GM10847 (cell line): ENCODE results near the gene BRPF1.

ENCODE experiments used
- POLR2A ChIP-seq: IDR thresholded peaks from 2 replicates; pipeline ENCODE4 v1.6.1; 2011; ENCODE audit not compliant: insufficient read length; ENCODE audit errors: extremely low read depth

BRPF1 gene

DNA sequence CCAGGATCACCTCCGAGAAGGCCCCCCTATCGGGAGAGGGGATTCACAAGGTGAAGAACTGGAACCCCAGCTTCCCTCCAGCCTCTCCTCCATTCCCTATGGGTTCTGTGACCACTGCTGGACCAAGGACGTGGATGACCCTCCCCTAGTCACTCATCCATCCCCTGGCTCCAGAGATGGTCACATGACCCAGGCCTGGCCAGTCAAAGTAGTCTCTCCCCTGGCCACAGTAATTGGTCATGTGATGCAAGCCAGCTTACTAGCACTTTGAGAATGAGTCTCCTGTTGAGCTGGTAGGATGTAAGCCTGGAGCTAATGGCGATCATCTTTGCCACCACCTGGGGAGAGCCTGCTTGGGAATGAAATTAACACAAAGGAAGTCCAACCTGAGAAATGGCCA lies 34.3 kb downstream of the BRPF1 start:
- no peak for TF ChIP-seq POLR2A

DNA sequence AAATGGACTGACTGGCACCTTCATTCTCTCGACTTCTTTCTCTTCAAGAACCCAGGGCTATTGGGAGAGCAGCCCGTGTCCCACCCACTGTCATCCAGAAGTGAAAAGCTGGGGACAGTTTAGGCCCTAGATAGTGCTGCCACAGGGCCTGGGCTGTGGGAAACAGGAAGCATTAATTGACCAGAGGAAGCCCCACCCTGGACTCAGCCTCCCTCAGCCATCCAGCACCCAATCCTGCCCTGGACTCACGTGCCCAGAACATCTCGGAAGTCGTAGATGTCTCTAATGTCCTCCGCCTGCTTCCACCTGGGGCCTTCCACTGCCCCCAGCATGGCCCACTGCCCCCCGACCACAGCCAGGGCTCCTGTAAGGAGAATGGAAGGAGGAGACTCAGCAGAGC lies 35.9 kb downstream of the BRPF1 start:
- no peak for TF ChIP-seq POLR2A

DNA sequence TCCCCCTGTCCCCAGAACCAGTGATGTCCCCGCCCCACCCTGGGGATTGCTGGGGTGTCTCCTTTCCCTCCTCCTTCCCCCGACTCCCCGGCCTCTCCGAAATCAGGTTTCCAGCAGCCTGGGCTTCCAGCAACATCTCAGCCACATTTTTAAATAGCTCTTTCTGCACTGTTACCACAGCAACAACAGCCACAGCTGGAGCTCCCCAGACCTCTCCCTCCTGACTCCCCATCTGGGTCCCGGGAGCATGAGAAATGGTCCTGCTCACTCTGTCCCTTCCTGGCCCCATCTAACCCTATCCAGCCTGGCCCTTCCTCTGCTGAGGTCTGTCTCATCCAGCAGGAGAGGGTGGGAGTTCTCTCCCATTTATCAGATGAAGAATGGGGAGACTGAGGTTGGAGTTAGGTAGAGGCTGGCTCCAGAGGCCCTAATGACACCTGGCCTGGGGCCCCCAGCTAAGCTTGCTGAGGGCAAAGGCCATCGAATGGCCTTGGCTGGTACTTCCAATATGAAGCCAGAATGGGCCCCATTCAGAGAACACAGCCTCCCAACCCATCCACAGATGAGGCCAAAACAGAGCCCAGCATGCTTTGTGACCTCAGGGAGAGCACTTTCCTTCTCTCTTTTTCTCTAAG lies 36.7 kb downstream of the BRPF1 start:
- TF ChIP-seq POLR2A = no peak

DNA sequence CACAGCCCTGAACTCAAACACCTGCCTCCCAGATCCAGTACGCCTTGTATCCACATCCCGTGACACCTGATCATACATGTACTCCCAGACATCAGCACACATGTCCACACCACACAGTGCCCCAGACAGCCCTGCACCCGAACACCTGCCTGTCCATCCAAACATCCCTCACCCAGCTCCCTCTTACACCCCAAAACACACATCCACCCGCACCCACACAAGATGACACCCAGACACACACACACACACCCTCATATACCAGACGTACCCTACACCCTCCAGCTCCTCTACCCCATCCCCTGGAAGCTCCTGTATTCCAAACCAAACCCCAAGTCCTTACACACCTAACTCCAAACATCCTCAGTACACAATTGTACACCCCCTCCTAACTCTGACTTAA lies 37.5 kb downstream of the BRPF1 start:
- no peak for TF ChIP-seq POLR2A

DNA sequence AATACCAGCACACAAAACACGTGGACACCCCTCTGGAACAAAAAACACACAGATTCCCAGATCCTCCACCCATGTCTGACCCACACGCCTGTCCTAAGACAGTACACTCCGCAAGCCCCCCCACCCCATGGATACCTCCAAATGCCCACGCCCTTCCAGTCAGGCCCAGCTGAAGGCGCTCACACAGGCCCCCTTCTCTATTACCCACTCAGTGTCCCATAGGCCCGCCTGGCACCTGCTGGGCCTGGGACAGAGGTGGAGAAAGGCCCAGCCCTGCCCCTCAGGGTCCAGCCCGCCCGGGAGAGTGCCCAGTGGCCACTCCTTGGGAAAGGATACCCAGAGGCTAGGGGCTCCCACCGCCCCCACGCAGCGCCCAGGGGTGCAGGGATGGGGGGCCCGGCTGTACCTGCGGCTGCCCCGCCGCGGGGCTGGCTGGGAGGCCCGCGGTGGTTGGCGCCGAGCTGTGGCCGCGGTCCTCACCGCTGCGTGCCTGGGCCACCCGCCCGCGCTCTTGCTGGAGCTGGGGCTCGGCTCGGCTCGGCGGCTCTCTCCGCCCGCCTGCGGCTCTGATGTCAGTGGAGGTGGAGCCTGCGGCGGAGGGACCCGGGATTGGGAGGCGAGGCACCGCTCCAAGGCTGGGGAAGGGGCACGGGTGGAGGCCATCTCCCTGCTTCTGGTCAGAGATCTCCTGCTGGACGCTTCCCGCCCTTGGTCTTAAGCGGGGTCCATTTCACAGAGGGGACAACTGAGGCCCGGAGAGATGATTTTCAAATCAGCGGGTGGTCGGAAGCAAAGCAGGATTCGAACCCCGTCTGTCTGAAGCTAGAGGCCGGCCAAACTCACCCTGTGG lies 38.1 kb downstream of the BRPF1 start, which contains the start of gene CAMK1:
Gene CAMK1 (minus strand): TSS at position 522 of the 850 bp plus-strand sequence. CDS start 2,198 bp downstream, outside the sequence.
- no peak for TF ChIP-seq POLR2A

DNA sequence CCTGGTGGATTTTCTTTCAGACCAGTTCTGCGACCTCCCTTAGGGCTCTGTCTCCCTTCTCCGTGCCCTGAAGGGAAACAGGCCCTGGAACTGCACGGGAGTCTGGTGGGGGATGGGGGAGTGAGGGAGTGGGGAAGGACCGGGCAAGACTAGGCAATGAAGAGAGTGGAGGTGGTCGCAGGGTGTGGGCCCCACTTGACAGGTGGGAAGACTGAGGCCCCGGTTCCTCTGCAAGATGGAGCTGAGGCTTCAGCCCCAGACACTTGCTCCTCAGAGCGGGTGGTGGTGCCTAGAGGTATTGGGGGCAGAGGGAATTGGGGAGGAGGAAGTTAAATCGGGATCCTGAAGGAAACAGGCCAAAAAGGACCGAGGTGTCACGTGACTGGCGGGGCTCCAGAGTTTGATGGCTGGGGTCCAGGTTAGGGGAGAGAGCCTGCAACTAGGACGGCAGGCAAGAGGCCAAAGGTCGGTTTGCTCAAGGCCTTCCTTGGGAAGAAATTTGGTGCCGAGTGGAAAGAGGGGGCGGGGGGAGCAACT lies 38.8 kb downstream of the BRPF1 start:
- TF ChIP-seq POLR2A = no peak

DNA sequence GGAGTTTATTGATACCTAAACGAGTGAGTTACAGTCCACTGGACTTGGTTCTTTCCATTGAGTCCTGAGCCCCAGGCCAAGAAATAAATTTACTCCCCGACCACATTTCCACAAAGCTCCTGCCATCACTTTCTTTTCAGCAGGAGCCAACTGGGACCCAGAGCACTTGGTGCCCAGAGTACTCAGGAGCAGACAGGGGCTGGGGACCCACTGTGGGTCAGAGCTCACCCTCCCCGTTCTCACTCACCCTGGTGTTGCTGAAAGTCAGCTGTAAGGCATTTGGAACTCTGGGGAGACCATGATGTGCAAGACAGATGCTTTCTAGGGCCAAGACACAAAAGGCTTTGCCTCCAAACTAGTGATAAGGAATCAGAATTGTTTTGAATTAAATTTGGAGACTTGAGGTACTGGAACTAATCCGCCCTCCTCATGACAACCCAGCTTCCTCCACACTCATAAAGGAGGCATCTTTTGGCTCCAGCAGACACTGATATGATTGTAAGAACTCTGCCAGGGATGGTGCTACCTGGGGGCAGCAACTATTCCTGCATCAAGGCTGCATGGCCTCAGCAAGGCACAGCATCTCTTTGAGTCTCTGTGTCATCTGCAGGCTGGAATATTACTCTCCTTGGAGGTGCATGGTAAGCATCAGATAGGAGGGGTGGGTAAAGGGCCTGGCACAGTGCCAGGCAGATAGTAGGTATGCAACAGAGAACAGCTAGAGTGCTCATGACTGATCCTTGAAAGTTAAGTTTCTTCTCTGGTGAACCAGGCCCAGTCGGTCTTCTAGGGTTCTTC lies 45.6 kb downstream of the BRPF1 start:
- TF ChIP-seq POLR2A = no peak

DNA sequence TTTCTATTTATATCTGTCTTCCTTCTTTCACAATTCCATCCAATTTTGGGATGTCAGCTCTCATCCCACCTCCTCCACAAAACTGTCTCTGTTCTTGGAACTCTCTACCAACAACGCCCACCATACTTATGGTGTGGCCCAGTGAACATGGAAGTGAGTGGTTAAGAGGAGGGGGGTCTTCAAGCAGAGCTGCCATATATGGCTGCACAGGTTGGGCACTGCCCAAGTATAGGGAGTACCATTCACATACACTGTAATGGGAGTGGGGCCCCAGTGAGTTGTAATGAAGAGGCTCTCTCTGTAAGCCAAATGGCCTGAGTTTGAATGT lies 46.1 kb downstream of the BRPF1 start:
- no peak for TF ChIP-seq POLR2A

DNA sequence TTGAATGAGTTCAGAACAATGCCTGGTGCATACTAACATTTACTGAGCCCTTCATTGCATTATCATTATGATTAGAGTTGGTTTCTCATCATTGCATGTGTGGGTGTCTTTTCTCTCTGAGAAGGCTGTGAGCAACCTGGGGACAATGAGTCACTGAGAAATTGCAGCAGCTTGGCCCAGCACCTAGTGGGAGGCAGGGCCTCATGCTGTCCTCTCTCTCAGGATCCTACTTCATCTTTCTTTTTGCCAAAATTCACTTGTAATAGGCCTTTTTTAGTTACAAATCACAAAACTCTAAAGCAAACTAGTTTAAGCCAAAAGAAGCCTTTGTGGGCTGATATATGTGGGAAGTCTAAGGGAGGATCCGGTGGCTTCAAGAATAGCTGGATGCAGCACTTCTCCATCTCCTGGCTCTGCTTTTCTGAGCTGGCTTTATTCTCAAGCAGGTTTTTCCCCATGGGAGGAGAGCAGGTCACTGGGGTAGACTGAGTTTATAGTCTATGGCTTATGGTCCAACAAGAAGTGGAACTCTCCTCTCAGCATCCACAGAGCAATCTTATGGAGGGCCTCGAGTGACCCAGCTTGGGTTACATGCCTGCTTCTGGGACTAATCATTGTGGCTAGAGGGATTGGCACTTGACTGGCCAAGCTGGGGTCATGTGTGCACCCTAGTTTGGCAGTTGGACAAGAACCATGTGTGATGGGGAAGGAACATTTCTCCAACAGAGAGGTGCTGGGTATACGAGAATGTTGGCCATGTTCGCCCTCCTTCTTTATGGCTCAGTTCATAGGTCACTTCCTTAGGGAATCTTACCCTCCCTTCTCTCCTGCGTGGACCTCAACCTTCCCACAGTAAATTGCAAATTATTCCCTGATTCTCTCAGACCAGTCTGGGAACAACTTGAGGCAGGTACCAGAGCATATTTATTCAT lies 46.9 kb downstream of the BRPF1 start:
- TF ChIP-seq POLR2A = no peak

DNA sequence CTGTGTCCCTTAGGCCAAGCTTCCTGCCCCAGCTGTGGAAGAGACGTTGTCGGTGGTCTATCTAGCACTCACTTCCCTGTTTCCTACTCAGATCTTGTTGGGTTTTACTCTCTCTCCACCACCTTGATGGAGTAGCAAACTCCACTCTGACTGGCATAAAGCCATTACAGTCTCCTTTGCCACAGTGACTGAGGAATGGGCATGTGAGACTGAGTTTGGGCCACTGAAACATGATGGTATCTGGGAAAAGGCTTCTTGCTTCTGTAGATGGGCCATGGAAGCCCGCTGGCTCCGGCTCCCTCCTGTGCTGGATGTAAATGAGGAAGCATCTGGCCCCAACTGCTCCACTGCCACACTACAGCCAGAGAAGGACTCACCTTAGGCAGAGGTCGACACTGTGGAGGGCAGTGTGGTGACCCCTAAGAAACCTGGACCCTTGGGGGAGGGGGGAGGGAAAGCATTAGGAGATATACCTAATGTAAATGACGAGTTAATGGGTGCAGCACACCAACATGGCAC lies 47.6 kb downstream of the BRPF1 start:
- TF ChIP-seq POLR2A = no peak

DNA sequence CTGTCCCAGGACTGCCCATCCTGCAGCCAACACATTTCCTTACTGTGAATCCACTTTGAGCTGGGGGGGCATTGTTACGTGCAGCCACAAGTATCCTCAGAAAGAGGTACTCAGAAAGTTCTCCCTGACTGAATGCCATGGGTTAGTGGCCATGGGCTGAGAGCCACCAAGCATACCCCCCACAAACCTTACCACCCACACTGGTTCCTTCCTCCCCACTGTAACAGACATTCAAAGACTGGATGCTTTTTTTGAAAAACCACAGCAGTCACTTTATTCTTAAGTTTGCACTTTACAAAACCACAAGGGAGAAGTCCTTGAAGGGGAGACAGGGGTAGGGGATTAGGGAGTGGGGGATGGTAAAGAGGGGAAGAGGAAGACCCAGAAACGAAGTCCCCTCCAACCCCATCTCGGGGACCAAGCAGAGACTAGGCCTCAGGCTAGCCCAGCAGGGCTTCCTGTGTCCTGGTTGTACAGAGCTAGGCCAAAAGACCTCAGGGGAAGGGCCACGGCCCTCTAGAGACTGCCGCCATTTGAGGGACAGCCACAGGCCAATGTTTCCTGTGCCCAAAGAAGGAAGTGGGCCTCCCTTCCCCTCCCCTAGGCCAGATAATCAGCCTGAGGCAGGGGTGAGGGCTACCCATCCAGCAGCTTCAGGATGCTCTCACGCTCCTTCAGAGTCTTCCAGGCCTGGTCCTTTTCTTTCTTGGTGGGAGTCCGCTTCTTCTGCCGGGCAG lies 48.4 kb downstream of the BRPF1 start:
- TF ChIP-seq POLR2A = no peak

DNA sequence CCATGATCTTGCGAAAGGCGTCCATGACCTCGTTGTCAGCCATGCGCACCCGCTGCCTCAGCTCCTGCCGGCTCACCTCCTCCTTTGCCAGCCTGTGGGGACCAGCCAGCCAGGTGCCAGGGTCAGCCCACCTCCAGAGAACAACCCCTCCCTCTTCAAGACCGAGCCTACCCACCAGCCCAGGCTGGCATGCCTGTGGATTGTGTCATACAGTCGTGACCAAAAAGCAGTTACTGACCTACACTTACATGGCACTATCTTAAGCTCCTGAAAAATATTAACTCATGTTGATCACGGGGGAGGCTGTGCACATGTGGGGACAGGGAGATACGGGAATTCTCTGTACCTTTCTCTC lies 48.9 kb downstream of the BRPF1 start:
- TF ChIP-seq POLR2A = no peak

DNA sequence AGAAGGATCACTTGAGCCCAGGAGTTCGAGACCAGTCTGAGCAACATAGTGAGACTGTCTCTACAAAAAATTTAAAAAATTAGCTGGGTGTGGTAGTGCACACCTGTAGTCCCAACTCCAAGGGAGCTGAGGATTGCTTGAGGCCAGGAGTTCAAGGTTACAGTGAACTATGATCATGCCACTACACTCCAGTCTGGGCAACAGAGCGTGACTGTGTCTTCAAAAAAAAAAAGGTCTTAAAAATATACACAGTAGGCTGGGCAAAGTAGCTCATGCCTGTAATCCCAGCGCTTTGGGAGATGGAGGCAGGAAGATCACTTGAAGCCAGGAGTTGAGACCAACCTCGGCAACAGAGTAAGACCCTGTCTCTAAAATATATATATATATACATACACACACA lies 49.4 kb downstream of the BRPF1 start:
- TF ChIP-seq POLR2A = no peak

DNA sequence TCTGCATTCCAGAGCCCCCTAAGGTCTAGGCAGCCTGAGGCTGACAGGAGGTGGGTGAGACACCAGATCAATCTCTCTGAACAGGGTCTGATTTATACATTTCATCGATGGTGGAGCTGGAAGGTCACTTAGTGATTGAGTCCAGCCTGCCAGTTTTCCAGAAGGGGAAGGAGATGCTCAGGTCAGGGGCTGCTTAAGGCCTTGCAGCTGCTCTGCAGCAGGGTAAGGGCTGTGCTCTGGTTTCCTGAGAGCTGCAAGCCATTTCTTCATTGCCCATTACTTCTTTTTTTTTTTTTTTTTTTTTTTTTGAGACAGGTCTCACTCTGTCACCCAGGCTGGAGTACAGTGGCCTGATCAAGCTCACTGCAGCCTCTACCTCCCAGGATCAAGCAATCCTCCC lies 50.0 kb downstream of the BRPF1 start:
- no peak for TF ChIP-seq POLR2A

DNA sequence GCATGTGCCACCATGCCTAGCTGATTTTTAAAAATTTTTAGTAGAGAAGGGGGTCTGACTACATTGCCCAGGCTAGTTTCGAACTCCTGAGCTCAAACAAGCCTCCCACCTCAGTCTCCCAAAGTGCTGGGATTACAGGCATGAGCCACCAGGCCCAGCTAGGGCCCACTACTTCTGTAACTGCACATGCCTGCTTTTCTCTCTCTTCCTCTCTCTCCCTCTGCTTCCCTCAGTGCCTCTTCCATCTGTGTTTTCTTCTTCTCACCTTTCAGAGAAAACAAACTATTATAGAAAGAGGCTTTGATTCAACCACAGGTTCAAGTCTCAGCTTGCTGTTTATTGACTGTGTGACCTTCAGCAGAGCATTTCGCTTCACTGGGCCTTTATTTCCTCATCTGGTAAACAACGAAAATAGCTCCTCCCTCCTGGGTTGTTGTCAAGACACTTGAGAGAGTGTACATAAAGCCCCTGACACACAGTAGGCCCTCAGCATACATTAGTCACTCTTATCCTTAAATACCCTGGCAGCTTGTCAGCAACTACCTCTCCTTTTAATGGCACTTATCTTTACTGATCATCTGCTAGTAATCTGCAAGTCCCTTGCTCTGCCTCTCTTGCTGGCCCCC lies 50.6 kb downstream of the BRPF1 start:
- no peak for TF ChIP-seq POLR2A
